H1 (cell line): ENCODE measurements around the gene AGFG2.

Experiments used
- EZH2 ChIP-seq: fragments of 200-600 bp; sonication (generic); IDR thresholded peaks from 2 replicates; pipeline ENCODE4 v1.7.1; 2012; ENCODE audit warnings: low read depth, mild to moderate bottlenecking, moderate library complexity, low read length, inconsistent platforms; ENCODE audit not compliant: severe bottlenecking
- POLR2A ChIP-seq, 2 experiments: IDR thresholded peaks; 1 replicate in 1 of 2; 2 replicates in 1 of 2; pipeline ENCODE4 v1.6.1; 2011; ENCODE audit warnings: low read depth in 2 of 2, low read length in 2 of 2, mild to moderate bottlenecking in 2 of 2; ENCODE audit errors: control extremely low read depth in 1 of 2
- POLR2AphosphoS5 ChIP-seq: IDR thresholded peaks from 2 replicates; pipeline ENCODE4 v1.6.1; 2011; ENCODE audit warnings: low read depth, low read length
- RAD21 ChIP-seq, 2 experiments: IDR thresholded peaks in 1 of 2; conservative IDR thresholded peaks in 1 of 2; 2 replicates each; pipeline ENCODE4 v1.6.1; 2011; ENCODE audit warnings: low read depth in 2 of 2, low read length in 2 of 2, improper control_type of control experiment in 1 of 2, inconsistent platforms in 1 of 2, mild to moderate bottlenecking in 1 of 2, moderate library complexity in 1 of 2
- TAF1 ChIP-seq: IDR thresholded peaks from 2 replicates; pipeline ENCODE4 v1.6.1; 2011; ENCODE audit warnings: mild to moderate bottlenecking, low read depth, low read length
- TF ChIP-seq, protein P1 (sequence below), 3 experiments: IDR thresholded peaks; 1 replicate in 2 of 3; 2 replicates in 1 of 3; pipeline versions ENCODE4 v1.5.1 to v1.6.1; 2011; ENCODE audit warnings: low read length in 3 of 3, mild to moderate bottlenecking in 3 of 3, inconsistent platforms in 2 of 3, low read depth in 1 of 3, moderate library complexity in 1 of 3; ENCODE audit not compliant: insufficient read depth in 1 of 3; ENCODE audit errors: control extremely low read depth in 1 of 3

DNA sequence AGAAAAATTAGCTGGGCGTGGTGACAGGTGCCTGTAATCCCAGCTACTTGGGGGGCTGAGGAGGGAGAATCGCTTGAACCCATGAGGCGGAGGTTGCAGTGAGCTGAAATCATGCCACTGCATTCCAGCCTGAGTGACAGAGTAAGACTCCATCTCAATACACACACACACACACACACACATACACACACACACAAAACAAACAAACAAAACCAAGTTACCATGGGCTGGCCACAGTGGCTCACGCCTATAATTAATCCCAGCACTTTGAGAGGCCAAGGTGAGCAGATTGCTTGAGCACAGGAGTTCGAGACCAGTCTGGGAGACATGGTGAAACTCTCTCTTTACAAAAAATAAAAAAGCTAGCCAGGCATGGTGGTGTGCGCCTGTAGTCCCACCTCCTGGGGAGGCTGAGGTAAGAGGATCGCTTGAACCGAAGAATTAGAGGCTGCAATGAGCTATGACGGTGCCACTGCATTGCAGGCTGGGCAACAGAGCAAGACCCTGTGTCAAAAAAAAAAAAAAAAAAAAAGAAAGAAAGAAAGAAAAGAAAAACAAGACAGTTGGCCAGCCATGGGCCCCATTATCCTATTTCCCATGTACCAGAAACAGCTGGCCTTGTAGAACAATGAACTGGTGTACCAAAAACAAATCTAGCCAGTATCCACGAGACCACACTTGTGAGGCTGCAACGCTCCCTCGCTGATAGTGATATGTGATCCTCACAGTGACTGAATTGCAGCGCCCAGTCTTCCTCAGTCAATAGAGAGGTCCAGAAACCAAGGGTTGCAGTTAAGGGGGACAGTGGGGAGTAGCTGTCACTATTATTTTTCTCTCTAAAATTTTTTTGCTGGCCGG is 6.6 kb upstream of the AGFG2 start:
- no peak for TF ChIP-seq POLR2A (IDR thresholded peaks at IDR 0.05; ENCODE audit: control extremely low read depth in 1 of 2, low read depth in 2 of 2, low read length in 2 of 2)
- TF ChIP-seq TAF1 = no peak
- no peak for TF ChIP-seq EZH2
- no peak for TF ChIP-seq POLR2AphosphoS5
- TF ChIP-seq, protein P1, sequence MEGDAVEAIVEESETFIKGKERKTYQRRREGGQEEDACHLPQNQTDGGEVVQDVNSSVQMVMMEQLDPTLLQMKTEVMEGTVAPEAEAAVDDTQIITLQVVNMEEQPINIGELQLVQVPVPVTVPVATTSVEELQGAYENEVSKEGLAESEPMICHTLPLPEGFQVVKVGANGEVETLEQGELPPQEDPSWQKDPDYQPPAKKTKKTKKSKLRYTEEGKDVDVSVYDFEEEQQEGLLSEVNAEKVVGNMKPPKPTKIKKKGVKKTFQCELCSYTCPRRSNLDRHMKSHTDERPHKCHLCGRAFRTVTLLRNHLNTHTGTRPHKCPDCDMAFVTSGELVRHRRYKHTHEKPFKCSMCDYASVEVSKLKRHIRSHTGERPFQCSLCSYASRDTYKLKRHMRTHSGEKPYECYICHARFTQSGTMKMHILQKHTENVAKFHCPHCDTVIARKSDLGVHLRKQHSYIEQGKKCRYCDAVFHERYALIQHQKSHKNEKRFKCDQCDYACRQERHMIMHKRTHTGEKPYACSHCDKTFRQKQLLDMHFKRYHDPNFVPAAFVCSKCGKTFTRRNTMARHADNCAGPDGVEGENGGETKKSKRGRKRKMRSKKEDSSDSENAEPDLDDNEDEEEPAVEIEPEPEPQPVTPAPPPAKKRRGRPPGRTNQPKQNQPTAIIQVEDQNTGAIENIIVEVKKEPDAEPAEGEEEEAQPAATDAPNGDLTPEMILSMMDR (IDR thresholded peaks at IDR 0.05; ENCODE audit: control extremely low read depth in 1 of 3, insufficient read depth in 1 of 3, low read depth in 1 of 3, low read length in 3 of 3) = no peak
- no peak for TF ChIP-seq RAD21 (IDR thresholded peaks at IDR 0.05 in 1 of 2, conservative IDR thresholded peaks at IDR 0.05 in 1 of 2; ENCODE audit: low read depth in 2 of 2, low read length in 2 of 2)
